MM.1S (cell line): ENCODE measurements around the gene GNL1.

Source experiments
- EZH2 ChIP-seq: fragments of 300-600 bp; sonication (generic); optimal IDR thresholded peaks from 2 replicates; pipeline ENCODE3; 2017; ENCODE audit warnings: low read depth, mild to moderate bottlenecking, antibody characterized with exemption, low read length, mixed read lengths
- TF ChIP-seq, protein P1 (sequence below): fragments of 300-600 bp; sonication (generic); IDR thresholded peaks from 2 replicates; pipeline ENCODE4 v1.5.1; 2016; ENCODE audit warnings: antibody characterized with exemption, low read length, mixed read lengths

DNA sequence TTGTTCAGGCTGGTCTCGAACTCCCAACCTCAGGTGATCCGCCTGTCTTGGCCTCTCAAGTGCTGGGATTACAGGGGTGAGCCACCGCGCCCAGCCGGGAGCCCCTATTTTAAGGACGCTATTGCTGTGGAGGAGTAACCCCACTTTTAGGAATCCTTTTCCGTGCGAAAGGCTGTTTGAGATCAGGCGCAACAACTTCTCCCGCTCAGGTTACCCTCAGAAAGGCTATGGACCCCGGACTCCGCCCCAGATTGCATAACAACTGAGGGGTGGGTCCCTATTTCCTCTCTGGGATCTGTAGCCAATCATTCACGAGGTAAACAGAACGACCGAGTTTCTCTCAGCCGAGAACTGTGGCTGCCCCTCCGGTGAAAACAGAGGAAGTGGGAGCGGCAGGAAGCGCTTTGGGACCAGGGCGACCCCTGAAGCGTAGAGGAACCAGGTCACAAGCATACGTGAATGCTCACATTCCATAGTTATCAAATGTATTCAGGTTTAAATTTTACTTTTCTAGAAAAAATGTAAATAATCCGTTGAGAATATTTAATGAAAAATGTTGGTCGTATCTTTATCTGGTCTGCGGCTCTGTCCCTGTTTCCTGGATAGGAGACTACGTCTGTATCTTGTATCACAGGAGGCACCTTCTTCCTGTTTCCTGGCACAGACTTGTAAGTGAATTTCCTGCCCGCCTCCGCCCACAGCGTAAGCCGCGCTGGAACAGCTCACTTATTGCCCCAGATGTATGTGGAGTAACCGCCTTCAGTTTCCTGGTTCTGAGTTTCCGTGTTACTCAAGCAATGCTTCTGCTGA lies 40.1 kb downstream of the GNL1 start:
- TF ChIP-seq, protein P1, sequence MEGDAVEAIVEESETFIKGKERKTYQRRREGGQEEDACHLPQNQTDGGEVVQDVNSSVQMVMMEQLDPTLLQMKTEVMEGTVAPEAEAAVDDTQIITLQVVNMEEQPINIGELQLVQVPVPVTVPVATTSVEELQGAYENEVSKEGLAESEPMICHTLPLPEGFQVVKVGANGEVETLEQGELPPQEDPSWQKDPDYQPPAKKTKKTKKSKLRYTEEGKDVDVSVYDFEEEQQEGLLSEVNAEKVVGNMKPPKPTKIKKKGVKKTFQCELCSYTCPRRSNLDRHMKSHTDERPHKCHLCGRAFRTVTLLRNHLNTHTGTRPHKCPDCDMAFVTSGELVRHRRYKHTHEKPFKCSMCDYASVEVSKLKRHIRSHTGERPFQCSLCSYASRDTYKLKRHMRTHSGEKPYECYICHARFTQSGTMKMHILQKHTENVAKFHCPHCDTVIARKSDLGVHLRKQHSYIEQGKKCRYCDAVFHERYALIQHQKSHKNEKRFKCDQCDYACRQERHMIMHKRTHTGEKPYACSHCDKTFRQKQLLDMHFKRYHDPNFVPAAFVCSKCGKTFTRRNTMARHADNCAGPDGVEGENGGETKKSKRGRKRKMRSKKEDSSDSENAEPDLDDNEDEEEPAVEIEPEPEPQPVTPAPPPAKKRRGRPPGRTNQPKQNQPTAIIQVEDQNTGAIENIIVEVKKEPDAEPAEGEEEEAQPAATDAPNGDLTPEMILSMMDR = no peak
- TF ChIP-seq EZH2 = no peak
